ENCODE data around the gene SAMD13. TPM values are rescaled to one million over a fixed set of nuclear protein-coding genes. Genes with fewer than 3 reads are reported as not detected.

The SAMD13 gene
- total RNA-seq, 1 experiment from 2014 or later: 0.61 TPM

DNA sequence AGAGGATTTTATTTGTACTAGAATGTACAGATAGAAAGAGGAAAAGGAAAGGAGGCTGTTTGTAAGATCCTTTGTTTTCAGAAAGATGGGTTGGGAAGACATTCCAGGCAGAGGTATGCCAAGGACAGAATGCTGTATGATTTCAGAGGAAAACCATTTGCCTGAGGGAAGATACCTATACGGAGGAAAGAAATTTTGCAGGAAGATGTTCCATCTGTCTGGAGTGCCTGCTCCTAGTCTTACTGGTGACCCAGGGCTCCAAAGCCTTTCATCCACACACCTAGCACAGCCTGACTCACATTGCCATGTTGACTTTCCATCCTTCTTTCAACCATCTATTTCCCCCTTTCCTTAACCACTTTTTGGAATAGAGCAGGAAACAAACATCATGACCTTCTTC, 18.2 kb downstream of the SAMD13 start:
- Histone ChIP-seq H2BK15ac (ENCODE audit: low read depth, low read length) (no peak overlapping the region), H3K79me1 (ENCODE audit: insufficient read depth, low read depth, low read length, poor library complexity, severe bottlenecking) (no peaks in the 10 kb centered on the region), H3K4me2 (ENCODE audit: insufficient read depth, insufficient read length, low read length) (no peak overlapping the region), H3K4me1 (ENCODE audit: insufficient read depth, low read length) (no peaks in the 10 kb centered on the region), H2AFZ (ENCODE audit: low read length) (no peak overlapping the region), H2BK5ac (ENCODE audit: insufficient read length, low read length) (no peak overlapping the region), H3K4ac (ENCODE audit: low read depth, low read length) (no peak overlapping the region), H3K79me2 (ENCODE audit: insufficient read depth, low read length) (no peaks in the 10 kb centered on the region), H3K23ac (ENCODE audit: insufficient read length, low read depth, low read length) (no peak overlapping the region), H3K23me2 (ENCODE audit: insufficient read length, low read depth, low read length, poor library complexity, severe bottlenecking) (no peaks in the 10 kb centered on the region), H4K5ac (ENCODE audit: insufficient read length, low read depth, low read length) (no peak overlapping the region), H4K20me1 (ENCODE audit: control insufficient read depth, insufficient read depth, insufficient read length) (no peaks in the 10 kb centered on the region), H3T11ph (ENCODE audit: low read length) (no peak overlapping the region), H2BK20ac (ENCODE audit: low read depth, low read length, poor library complexity, severe bottlenecking) (no peak overlapping the region), H3K27me3 (ENCODE audit: insufficient read depth, low read length) (no peaks in the 10 kb centered on the region), H3K18ac (ENCODE audit: insufficient read length, low read depth, low read length) (no peak overlapping the region), H3K14ac (ENCODE audit: insufficient read depth, low read length) (no peak overlapping the region), H3K56ac (ENCODE audit: insufficient read length, low read depth, low read length) (no peak overlapping the region), H3K9ac (ENCODE audit: extremely low read depth, insufficient read length, low read length) (no peak overlapping the region), H3K27ac (ENCODE audit: insufficient read length, low read depth, low read length) (no peak overlapping the region), H2AK5ac (ENCODE audit: insufficient read length, low read length) (no peak overlapping the region), H4K8ac (replicated peaks; ENCODE audit: insufficient read length, low read depth, low read length) (no peak overlapping the region), H3K9me3 (ENCODE audit: control insufficient read depth, low read depth, low read length) (no peaks in the 10 kb centered on the region), H2BK120ac (ENCODE audit: low read depth, low read length, poor library complexity, severe bottlenecking) (no peak overlapping the region), H2BK12ac (ENCODE audit: insufficient read length, low read depth, low read length) (no peak overlapping the region), H4K91ac (ENCODE audit: insufficient read length, low read depth, low read length) (no peak overlapping the region)
- peaks cover 0 to 4% (median 0%) of the 10 kb centered on the region in 3 experiments; a peak in 2 of 7 replicates for H3K36me3 Mint-ChIP-seq (ENCODE audit: insufficient read depth in 1 of 3, low read depth in 3 of 3)
- peaks cover 8 to 12% of the 10 kb centered on the region in 2 experiments; a peak in 4 of 5 replicates for H3K9me3 Mint-ChIP-seq
- H3K27me3 Mint-ChIP-seq (ENCODE audit: low read depth): no peaks in the 10 kb centered on the region; the same call in 1 of the 2 replicates
- peaks cover 0 to 2% of the 10 kb centered on the region in 2 experiments; a peak in 1 of 4 replicates for H3K4me1 Mint-ChIP-seq
- H3K4me3 Mint-ChIP-seq: no peak overlapping the region
- no peak for DNase-seq
- no CpG with 5 or more reads among the region's 1 CpG for WGBS (ENCODE audit: extremely low coverage, insufficient read length, low lambda C conversion rate)
- TF ChIP-seq, protein P1, sequence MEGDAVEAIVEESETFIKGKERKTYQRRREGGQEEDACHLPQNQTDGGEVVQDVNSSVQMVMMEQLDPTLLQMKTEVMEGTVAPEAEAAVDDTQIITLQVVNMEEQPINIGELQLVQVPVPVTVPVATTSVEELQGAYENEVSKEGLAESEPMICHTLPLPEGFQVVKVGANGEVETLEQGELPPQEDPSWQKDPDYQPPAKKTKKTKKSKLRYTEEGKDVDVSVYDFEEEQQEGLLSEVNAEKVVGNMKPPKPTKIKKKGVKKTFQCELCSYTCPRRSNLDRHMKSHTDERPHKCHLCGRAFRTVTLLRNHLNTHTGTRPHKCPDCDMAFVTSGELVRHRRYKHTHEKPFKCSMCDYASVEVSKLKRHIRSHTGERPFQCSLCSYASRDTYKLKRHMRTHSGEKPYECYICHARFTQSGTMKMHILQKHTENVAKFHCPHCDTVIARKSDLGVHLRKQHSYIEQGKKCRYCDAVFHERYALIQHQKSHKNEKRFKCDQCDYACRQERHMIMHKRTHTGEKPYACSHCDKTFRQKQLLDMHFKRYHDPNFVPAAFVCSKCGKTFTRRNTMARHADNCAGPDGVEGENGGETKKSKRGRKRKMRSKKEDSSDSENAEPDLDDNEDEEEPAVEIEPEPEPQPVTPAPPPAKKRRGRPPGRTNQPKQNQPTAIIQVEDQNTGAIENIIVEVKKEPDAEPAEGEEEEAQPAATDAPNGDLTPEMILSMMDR (conservative IDR thresholded peaks at IDR 0.05): no peak
- H3K27ac Mint-ChIP-seq: no peak overlapping the region
